Right cardiac atrium (tissue), 5 donors: ENCODE measurements around the gene CFAP58. TPM values are rescaled to one million over a fixed set of nuclear protein-coding genes. Genes with fewer than 3 reads are reported as not detected.

ENCODE experiments used
- ATAC-seq, 2 donors: fragments of 200-7000 bp; cut with Tn5 transposase; one replicate each; pipeline versions ENCODE4 v1.8.0 to v1.9.1; 2020; ENCODE audit warnings: moderate library complexity in 2 of 2, mild to moderate bottlenecking in 1 of 2
- DNase-seq, 3 donors: peaks; one replicate each; pipeline ENCODE4 v3.0.0-alpha.2; 2020
- H3K27ac ChIP-seq: one replicate; pipeline ENCODE4 v1.5.1; 2013; ENCODE audit warnings: mild to moderate bottlenecking, low read length, control low read depth, moderate library complexity
- H3K27me3 ChIP-seq: one replicate; pipeline ENCODE4 v1.6.1; 2013; ENCODE audit not compliant: control insufficient read depth, insufficient read depth
- H3K4me1 ChIP-seq: one replicate; pipeline ENCODE4 v1.6.1; 2013; ENCODE audit warnings: low read length; ENCODE audit not compliant: control insufficient read depth, insufficient read depth
- H3K4me3 ChIP-seq: one replicate; pipeline ENCODE4 v1.5.1; 2013; ENCODE audit warnings: low read length, control low read depth
- H3K9me3 ChIP-seq: one replicate; pipeline ENCODE4 v1.6.1; 2013; ENCODE audit warnings: low read length; ENCODE audit not compliant: control insufficient read depth
- WGBS: extraction: QIAGEN DNeasy Blood & Tissue Kit; methylation state at CpG from one replicate; pipeline ENCODE4 v1.1.7; 2013; 5-methylcytosine and 5-hydroxymethylcytosine counted together
- intact Hi-C, 4 donors: fragments of 100-400 bp; cut with DNase I; formaldehyde crosslinking; loops; one replicate each; pipeline versions ENCODE4 v1.11.0 to v1.14.0; 2022 to 2023
- polyA plus RNA-seq: library from polyadenylated mRNA; stranded (reverse); fragments of 200-250 nt; gene quantifications from one replicate; pipeline ENCODE4 v1.2.3, GENCODE V29; 2013
- total RNA-seq, 4 donors: library from RNA; stranded (reverse); fragmentation: NEBNext Ultra II Directional; extraction: Animal tissue kit (Norgen Biotek cat#: 25700); gene quantifications; one replicate each; pipeline ENCODE4 v1.2.1, GENCODE V29; 2021
- donor health status: healthy with polysubstance abuse.
- donor health status: DM: no; HTN: yes; CAD: no.
- donor health status: DM: no; HTN: no; CAD: no.
- donor health status: DM: no; HTN: yes; CAD: no; lungs with severe emphysema.
- donor health status: DM: yes; HTN: yes; CAD: no.

Gene CFAP58
- total and polyA plus RNA-seq, 5 donors: 2.9 to 5.4 (median 3.0) TPM

- ATAC-seq: peak in 1 of 2 donors; percentile 8
- peak overlapping the region; percentile 79 for H3K27ac ChIP-seq
- peak in 1 of 3 donors; percentile 48 for DNase-seq
- no peaks in the 10 kb centered on the region for H3K9me3 ChIP-seq
- intact Hi-C loops: no loop called here
- H3K27me3 ChIP-seq: no peaks in the 10 kb centered on the region
- no peak overlapping the region for H3K4me3 ChIP-seq
- 40% methylated on average over 7 of the region's 7 CpGs for WGBS
- H3K4me1 ChIP-seq: peaks cover 78% of the 10 kb centered on the region
These were observed 31.2 kb upstream of the CFAP58 start for GRCh38 chr10:104322416-104322782.

- no peak overlapping the region for H3K4me3 ChIP-seq
- no peaks in the 10 kb centered on the region for H3K9me3 ChIP-seq
- no peak for ATAC-seq
- intact Hi-C loops: no loop called here
- no peak for DNase-seq
- H3K27ac ChIP-seq: peak overlapping the region; percentile 13
- WGBS: 77% methylated on average over 1 of the region's 1 CpG
- H3K4me1 ChIP-seq: peaks cover 80% of the 10 kb centered on the region
- no peaks in the 10 kb centered on the region for H3K27me3 ChIP-seq
These were observed 30.5 kb upstream of the CFAP58 start for GRCh38 chr10:104323085-104323484.

DNA sequence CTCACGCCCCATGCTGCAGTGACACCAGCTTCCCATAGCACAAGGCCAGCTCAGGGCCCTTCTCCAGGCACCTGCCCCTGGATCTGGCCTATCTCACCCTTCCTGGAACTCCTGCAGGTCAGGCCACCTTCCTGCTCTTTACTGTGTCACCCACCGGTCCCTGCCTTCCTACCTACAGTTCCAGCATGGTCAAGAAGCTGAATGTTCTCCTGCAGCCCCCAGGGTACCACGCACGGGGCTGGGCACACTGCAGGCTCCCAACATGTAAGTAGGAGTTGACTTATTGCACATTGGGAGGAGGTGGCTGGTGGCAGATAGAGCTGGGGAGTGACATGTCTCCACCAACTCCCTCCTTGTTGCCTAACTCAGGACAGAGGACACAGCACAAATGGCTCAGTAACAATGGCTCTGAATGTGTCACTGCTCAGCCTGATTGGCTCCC lies 29.9 kb upstream of the CFAP58 start:
- DNase-seq (peak in 1 of 3 donors; percentile 44), ATAC-seq (no peak)
- Histone ChIP-seq H3K4me1 (peaks cover 81% of the 10 kb centered on the region), H3K9me3 (no peaks in the 10 kb centered on the region), H3K27me3 (no peaks in the 10 kb centered on the region), H3K27ac (peak overlapping the region; percentile 6), H3K4me3 (no peak overlapping the region)
- 86% methylated on average over 4 of the region's 4 CpGs for WGBS
- intact Hi-C loops: no loop called here

DNA sequence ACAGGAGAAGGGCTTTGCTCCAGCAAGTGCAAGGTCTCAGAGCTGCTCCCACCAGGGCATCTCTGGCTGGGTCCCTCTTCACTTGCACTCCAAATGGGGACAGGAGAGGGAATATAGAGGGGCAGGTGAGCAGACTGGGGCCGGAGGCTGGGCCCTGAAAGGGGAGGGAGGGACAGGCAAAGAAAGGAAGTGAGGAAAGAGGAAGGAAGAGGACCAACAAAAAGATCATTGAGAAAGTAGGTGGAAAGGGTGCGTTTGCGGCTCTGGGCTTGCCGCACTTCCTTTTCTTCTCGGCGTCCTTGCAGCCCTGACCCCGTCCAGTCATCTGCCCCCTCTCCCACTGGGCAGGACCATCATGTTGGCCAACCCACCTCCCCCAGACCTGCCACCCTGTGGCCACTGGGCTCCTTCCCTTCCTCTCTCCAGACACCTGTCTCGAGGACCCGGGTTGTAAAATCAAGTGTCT lies 29.4 kb upstream of the CFAP58 start:
- H3K27ac ChIP-seq: peak overlapping the region; percentile 28
- peak in 2 of 3 donors; percentile 69 to 72 for DNase-seq

DNA sequence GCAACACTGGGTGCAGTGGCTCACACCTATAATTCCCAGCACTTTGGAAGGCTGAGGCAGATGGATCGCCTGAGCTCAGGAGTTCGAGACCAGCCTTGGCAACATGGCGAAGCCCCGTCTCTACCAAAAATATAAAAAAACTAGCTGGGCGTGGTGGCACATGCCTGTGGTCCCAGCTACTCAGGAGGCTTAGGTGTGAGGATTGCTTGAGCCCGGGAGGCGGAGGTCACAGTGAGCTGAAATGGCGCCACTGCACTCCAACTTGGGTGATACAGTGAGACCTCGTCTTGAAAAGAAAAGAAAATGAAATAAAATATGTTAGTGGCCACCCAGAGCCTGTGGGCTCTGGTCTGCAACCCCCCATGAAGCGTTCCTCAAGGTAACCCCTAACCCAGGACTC lies 28.7 kb upstream of the CFAP58 start:
- Histone ChIP-seq H3K9me3 (no peaks in the 10 kb centered on the region), H3K4me1 (peaks cover 83% of the 10 kb centered on the region), H3K4me3 (no peak overlapping the region), H3K27ac (peak overlapping the region; percentile 62), H3K27me3 (no peaks in the 10 kb centered on the region)
- ATAC-seq (no peak), DNase-seq (peak in 1 of 3 donors; percentile 37)
- WGBS: 89% methylated on average over 10 of the region's 10 CpGs
- intact Hi-C loops: no loop called here

More for the DNA sequence above, 29.4 kb upstream of the CFAP58 start:
- Histone ChIP-seq H3K9me3 (no peaks in the 10 kb centered on the region), H3K4me1 (peaks cover 81% of the 10 kb centered on the region), H3K27me3 (no peaks in the 10 kb centered on the region), H3K4me3 (no peak overlapping the region)
- 69% methylated on average over 9 of the region's 9 CpGs for WGBS
- intact Hi-C loops: no loop called here
- no peak for ATAC-seq

DNA sequence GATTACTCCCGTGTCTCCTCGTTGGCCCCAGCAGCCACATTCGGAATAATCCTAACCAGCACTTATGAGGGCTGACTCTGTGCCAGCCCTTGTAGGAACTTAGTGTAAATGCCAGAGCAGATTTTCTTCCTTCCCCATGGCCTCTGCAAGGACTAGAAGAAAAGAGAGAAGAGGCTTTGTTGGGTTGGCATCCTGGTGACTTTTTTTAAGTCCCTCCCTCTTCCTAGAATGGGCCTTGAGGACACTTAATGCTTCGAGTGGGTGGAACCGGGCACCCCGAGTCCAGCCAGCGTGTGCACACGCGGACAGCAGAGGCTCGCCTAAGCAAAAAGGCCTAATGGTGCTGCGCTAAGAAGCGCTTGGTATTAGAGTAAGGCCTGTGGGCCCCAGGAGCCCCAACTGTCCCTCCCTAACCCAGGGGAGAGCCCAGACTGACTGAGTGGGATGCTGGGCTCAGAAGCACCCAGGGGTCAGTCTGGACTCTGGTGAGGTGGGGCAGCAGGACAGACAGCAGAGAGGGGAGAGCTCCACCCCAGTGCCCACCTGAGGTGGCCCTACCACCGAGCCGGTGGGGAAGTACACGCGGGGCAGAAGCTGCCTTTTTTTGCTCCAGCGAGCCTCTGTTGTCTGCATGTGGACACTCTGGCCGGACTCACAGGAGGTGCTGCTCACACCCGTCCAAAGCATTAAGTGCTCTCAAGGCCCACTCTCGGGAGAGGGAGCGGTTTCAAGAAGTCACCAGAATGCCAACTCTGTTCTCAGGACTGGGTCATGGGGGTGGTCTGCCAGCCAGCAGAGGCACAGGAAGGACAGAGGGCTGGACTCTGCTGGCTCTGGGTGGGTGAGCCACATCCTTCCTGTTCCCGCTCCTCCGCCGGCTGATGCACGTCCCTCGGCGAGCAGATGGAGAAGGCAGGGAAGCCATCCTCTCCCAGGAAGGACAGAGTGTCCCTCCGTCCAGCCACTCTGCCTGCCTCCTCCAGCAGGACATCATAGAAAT lies 27.9 kb upstream of the CFAP58 start:
- Histone ChIP-seq H3K27ac (peak overlapping the region; percentile 98), H3K9me3 (no peaks in the 10 kb centered on the region), H3K4me3 (no peak overlapping the region), H3K27me3 (no peaks in the 10 kb centered on the region), H3K4me1 (peaks cover 86% of the 10 kb centered on the region)
- DNase-seq: peak in 2 of 3 donors; percentile 60 to 78
- peak; percentile 2 to 5 for ATAC-seq
- WGBS: 35% methylated on average over 28 of the region's 28 CpGs
- intact Hi-C loops: no loop called here

DNA sequence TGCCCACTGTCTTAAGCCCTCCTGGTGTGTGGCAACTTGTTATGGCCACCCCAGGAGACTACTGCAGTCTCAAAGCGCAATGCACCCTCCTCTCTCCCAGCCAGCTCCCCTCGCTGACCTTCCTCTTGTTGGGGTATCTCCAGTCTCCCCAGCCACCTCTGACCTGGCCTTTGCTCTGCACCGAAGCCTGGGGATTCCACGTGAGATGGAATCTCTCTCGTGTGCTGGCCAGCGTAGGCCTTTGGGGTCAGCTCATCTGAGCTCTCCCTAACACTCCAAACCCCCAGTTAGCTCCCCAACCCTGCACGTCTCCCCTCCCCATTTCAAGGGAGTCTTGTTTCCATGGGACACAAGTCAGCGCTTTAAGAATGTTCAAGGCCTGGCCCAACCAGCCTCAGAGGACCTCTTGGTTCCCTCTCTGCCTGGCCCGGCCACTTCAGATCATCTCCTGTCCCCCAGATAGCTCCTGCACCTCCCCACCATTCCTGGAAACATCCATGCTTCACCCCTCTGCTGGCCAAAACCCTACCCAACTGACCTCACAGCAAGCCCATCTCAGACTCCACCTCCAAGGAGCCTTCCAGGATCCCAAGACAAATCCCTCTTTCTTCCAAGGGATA lies 26.5 kb upstream of the CFAP58 start:
- no peaks in the 10 kb centered on the region for H3K9me3 ChIP-seq
- ATAC-seq: no peak
- peak in 1 of 3 donors; percentile 29 for DNase-seq
- no peaks in the 10 kb centered on the region for H3K27me3 ChIP-seq
- H3K4me1 ChIP-seq: peaks cover 82% of the 10 kb centered on the region
- intact Hi-C loops: no loop called here
- no peak overlapping the region for H3K4me3 ChIP-seq
- H3K27ac ChIP-seq: peak overlapping the region; percentile 98
- WGBS: 76% methylated on average over 9 of the region's 9 CpGs

DNA sequence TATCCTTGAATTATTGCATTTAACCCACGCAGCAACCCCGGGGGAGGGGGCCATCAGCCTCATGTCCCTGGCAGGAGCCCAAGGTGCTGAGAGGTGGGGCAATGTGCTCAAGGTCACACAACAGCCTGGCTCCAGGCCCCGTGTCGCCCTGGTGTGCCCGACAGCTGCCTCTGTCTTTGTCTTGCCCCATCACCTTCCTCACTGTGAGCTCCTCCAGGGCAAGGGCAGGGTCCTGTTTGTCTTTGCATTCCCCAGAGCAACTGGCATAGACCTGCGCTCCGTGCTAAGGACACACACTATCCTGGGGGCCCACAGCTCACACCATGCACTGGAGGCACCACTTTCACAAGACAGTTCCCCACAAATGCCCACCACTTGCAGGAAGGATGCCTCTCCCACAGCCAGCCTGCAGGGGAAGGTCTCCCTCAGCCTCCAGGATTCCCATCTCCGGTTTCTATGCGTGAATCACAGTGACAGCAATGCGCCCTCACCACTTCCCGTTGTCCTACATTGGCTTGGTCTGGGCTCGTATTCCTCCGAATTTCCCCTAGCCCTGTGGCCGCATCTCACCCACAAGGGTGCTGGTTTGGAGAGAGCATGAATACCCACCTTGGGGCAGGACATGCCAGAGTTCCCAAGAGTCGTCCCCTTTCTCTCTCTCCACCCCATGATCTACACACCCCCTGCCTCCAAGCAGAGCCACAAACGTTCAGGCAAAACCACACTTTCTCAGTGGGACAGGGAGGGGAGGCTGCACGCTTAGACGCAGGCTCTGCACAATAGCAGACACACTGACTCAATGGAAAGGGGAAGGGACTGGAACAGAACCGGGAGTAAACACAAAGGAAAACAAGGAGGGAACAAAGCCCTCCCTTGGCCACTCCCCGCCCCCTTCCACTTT lies 25.6 kb upstream of the CFAP58 start:
- WGBS: 17% methylated on average over 20 of the region's 20 CpGs
- peak in 1 of 2 donors; percentile 3 for ATAC-seq

DNA sequence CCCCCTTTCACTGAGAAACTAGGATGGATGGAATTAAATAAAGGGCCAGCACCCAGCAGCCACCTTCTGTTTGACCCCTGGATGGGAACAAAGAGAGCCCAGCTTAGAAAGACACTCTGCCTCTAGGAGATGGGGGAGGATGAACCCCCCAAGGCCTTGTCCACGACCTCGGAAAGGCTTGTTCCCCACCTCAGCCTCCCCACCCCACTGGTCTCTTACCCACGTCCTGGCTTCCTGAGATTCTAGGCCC lies 25.1 kb upstream of the CFAP58 start:
- H3K4me1 ChIP-seq: peaks cover 83% of the 10 kb centered on the region
- no peak for ATAC-seq
- 7% methylated on average over 3 of the region's 3 CpGs for WGBS
- intact Hi-C loops: no loop called here
- no peak for DNase-seq
- H3K27ac ChIP-seq: peak overlapping the region; percentile 98
- peak overlapping the region; percentile 26 for H3K4me3 ChIP-seq
- H3K27me3 ChIP-seq: no peaks in the 10 kb centered on the region
- no peaks in the 10 kb centered on the region for H3K9me3 ChIP-seq

More for the DNA sequence above, 25.6 kb upstream of the CFAP58 start:
- no peaks in the 10 kb centered on the region for H3K27me3 ChIP-seq
- peak overlapping the region; percentile 98 for H3K27ac ChIP-seq
- peak overlapping the region; percentile 26 for H3K4me3 ChIP-seq
- no peaks in the 10 kb centered on the region for H3K9me3 ChIP-seq
- peaks cover 81% of the 10 kb centered on the region for H3K4me1 ChIP-seq
- intact Hi-C loops: no loop called here
- peak; percentile 74 to 82 (median 78) for DNase-seq

DNA sequence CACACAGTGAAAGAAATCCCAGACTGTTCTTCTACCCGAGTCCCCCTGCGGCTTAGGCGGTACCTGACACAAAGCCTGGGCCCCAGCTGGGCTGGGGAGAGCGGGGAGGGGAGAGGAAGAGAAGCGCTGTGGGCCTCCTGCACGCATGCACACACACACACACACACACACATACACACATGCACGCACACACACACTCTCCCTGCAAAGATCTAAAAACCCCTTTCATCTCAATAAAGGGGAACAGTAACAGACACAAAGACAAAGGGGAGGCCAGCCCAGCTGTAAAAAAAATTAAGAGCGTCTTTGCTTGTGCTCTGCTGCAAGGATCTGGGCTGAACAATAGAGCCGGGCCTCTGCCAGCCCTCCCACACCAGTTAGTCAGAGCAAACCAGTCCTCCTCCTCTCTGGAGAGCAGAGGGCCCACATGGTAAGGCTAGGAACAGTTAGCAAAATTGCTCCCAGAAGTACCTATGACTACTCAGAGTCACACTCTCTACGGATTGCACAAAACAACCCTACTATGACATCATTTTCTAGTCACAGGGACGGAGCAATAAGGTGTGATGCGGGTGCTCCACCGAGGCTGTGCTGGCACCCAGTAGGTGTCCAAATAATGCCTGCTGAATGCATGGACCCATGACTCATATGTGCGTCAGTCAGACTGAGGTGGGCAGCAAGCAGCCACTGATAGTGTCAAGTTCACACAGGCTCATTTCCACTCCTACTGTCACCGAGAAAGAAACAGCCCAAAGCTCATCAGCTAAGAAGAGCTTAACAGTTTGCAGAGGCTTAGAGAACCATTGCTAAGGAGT lies 24.5 kb upstream of the CFAP58 start:
- WGBS: 12% methylated on average over 15 of the region's 15 CpGs

More for the DNA sequence above, 24.5 kb upstream of the CFAP58 start:
- H3K27me3 ChIP-seq: no peaks in the 10 kb centered on the region
- intact Hi-C loops: no loop called here
- DNase-seq: peak in 2 of 3 donors; percentile 74 to 78
- peak overlapping the region; percentile 98 for H3K27ac ChIP-seq
- peaks cover 83% of the 10 kb centered on the region for H3K4me1 ChIP-seq
- peak; percentile 6 to 58 for ATAC-seq
- H3K4me3 ChIP-seq: peak overlapping the region; percentile 26
- no peaks in the 10 kb centered on the region for H3K9me3 ChIP-seq
